ENCODE measurements around the gene ADAMTS4. TPM values are rescaled to one million over a fixed set of nuclear protein-coding genes. Genes with fewer than 3 reads are reported as not detected.

Gene ADAMTS4
- total and polyA plus RNA-seq, 2 donors (not counting 1 experiment from before 2014, with no cell fraction given): 0.10 TPM; not detected in 1

DNA sequence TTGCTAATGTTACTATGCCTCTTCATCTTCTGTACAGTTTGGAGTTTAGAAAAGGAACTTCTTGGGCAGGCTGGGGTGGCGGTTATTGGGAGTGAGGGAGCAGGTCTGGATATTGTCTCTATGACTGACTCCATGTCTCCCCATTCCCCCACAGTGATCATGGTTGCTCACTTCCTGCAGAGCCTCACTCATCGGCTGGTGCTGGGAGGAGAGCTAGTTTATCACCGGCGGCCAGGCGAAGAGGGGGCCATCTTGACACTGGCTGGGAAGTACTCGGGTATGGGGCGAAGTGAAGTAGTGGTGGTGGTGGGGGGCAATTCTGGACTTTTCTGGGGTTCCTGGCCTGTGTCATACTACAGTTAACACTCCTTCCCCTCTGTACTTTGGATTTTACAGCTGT lies 29.2 kb upstream of the ADAMTS4 start:
- CTCF ChIA-PET: interaction anchor here (0.6 to 10.0 kb wide), 13 partner anchors 17 to 181 kb away, joined by 3 to 104 read pairs (median 4); partner anchors contain the start of genes CFAP126 and PPOX
- intact Hi-C loops (cut with micrococcal nuclease): loop anchor here (5.0 kb wide), 2 partner anchors 36 to 64 kb away; no protein-coding TSS in a partner anchor
- DNase-seq (no peak), ATAC-seq (ENCODE audit: low read depth) (no peak)
- H3K79me2 ChIP-seq (ENCODE audit: control insufficient read depth, insufficient read depth, low read length): peaks cover 7% of the 10 kb centered on the region
- Mint-ChIP-seq H3K27me3 (peaks cover 11% of the 10 kb centered on the region), H3K9me3 (ENCODE audit: insufficient read depth) (no peaks in the 10 kb centered on the region), H3K27ac (peak overlapping the region; percentile 69), H3K4me3 (peak overlapping the region; percentile 39), H3K4me1 (peaks cover 31% of the 10 kb centered on the region)
- WGBS (ENCODE audit: insufficient coverage): no CpG with 5 or more reads among the region's 7 CpGs
- H4K20me1 ChIP-seq (ENCODE audit: control insufficient read depth, insufficient read depth, low read length, poor library complexity, severe bottlenecking): no peaks in the 10 kb centered on the region
- peaks cover 1 to 18% of the 10 kb centered on the region in 2 experiments for H3K36me3 ChIP-seq (replicated peaks in 1 of 2; ENCODE audit: control extremely low read depth in 1 of 2, control insufficient read depth in 1 of 2, extremely low read depth in 1 of 2, insufficient read depth in 2 of 2, low read length in 1 of 2)
- no peak overlapping the region for H3K27ac ChIP-seq (ENCODE audit: low read length in 2 of 2)
- H3K27me3 ChIP-seq (replicated peaks in 1 of 4; ENCODE audit: control extremely low read depth in 1 of 4, control insufficient read depth in 3 of 4, insufficient read depth in 4 of 4, low read length in 3 of 4): peaks cover 0 to 12% (median 11%) of the 10 kb centered on the region in 4 experiments
- TF ChIP-seq EZH2 (IDR thresholded peaks at IDR 0.05; ENCODE audit: borderline replicate concordance, insufficient read depth, low read depth, low read length, poor library complexity, severe bottlenecking): no peak
- TF ChIP-seq, protein P1, sequence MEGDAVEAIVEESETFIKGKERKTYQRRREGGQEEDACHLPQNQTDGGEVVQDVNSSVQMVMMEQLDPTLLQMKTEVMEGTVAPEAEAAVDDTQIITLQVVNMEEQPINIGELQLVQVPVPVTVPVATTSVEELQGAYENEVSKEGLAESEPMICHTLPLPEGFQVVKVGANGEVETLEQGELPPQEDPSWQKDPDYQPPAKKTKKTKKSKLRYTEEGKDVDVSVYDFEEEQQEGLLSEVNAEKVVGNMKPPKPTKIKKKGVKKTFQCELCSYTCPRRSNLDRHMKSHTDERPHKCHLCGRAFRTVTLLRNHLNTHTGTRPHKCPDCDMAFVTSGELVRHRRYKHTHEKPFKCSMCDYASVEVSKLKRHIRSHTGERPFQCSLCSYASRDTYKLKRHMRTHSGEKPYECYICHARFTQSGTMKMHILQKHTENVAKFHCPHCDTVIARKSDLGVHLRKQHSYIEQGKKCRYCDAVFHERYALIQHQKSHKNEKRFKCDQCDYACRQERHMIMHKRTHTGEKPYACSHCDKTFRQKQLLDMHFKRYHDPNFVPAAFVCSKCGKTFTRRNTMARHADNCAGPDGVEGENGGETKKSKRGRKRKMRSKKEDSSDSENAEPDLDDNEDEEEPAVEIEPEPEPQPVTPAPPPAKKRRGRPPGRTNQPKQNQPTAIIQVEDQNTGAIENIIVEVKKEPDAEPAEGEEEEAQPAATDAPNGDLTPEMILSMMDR (IDR thresholded peaks at IDR 0.05): no peak
- peaks cover 22 to 29% of the 10 kb centered on the region in 2 donors for H3K4me1 ChIP-seq (ENCODE audit: control insufficient read depth in 2 of 2, insufficient read depth in 2 of 2, low read length in 2 of 2)
- POLR2A ChIA-PET: interaction anchor here (0.6 kb wide), 1 partner anchor 304 kb away, joined by 3 read pairs; no protein-coding TSS in a partner anchor
- no peak overlapping the region for H3K4me3 ChIP-seq (ENCODE audit: control extremely low read depth in 1 of 5, extremely low read depth in 1 of 5, insufficient read depth in 1 of 5, low read depth in 2 of 5, low read length in 4 of 5)
- H3K9ac ChIP-seq (ENCODE audit: low read length): no peak overlapping the region
- H2AFZ ChIP-seq (ENCODE audit: insufficient read depth, low read depth, low read length, poor library complexity, severe bottlenecking): no peak overlapping the region
- H3K4me2 ChIP-seq (replicated peaks; ENCODE audit: low read depth, low read length, poor library complexity, severe bottlenecking): peak overlapping the region; percentile 84
- no peaks in the 10 kb centered on the region for H3K9me3 ChIP-seq (ENCODE audit: control extremely low read depth in 1 of 3, control insufficient read depth in 2 of 3, insufficient read depth in 1 of 3, low read length in 2 of 3)

DNA sequence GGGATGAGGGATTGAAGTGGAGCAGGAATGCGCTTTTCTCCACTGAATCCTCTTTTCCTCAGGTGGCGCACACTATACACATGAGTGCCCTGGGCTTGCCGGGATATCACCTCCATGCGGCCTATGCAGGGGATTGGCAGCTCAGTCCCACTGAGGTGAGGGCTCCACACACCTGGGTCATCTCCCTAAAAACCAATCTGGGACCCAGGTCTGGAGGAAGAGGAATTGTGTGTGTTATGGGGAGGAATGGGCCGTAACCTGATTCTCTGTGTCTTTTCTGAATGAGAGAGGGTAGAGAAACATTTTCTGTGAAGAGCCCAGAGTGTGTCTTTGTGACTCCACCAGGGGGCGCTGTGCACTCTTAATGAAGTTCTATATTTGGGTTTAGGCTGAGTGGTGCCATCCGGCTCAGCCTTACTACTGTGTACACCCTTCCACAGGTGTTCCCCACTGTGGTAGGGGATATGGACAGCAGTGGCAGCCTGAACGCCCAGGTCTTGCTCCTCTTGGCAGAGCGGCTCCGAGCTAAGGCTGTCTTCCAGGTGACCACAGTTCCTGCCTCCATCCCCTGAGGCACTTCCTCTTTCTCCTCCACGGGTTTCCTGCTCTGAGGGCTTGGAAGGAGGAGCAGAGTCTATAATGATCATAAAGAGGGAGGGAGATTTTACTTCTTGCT lies 28.5 kb upstream of the ADAMTS4 start:
- peaks cover 1 to 18% of the 10 kb centered on the region in 2 experiments for H3K36me3 ChIP-seq (replicated peaks in 1 of 2; ENCODE audit: control extremely low read depth in 1 of 2, control insufficient read depth in 1 of 2, extremely low read depth in 1 of 2, insufficient read depth in 2 of 2, low read length in 1 of 2)
- CTCF ChIA-PET: interaction anchor here (0.6 to 10.0 kb wide), 22 partner anchors 8 to 180 kb away, joined by 3 to 104 read pairs (median 8); partner anchors contain the start of genes CFAP126, FCER1G, NDUFS2 and NR1I3
- WGBS (ENCODE audit: insufficient coverage): 4% methylated on average over 3 of the region's 11 CpGs
- H3K27ac ChIP-seq (ENCODE audit: low read length in 2 of 2): no peak overlapping the region
- H3K4me1 Mint-ChIP-seq: peaks cover 31% of the 10 kb centered on the region
- peak overlapping the region; percentile 49 for H2AFZ ChIP-seq (ENCODE audit: insufficient read depth, low read depth, low read length, poor library complexity, severe bottlenecking)
- peak overlapping the region; percentile 99 for H3K4me3 Mint-ChIP-seq
- H3K9me3 ChIP-seq (ENCODE audit: control extremely low read depth in 1 of 3, control insufficient read depth in 2 of 3, insufficient read depth in 1 of 3, low read length in 2 of 3): no peaks in the 10 kb centered on the region
- H3K27ac Mint-ChIP-seq: peak overlapping the region; percentile 69
- peaks cover 18% of the 10 kb centered on the region for H3K27me3 Mint-ChIP-seq
- peak overlapping the region in 4 of 5 experiments; percentile 1 to 26 (median 14) for H3K4me3 ChIP-seq (ENCODE audit: control extremely low read depth in 1 of 5, extremely low read depth in 1 of 5, insufficient read depth in 1 of 5, low read depth in 2 of 5, low read length in 4 of 5)
- H3K4me1 ChIP-seq (ENCODE audit: control insufficient read depth in 2 of 2, insufficient read depth in 2 of 2, low read length in 2 of 2): peaks cover 22 to 29% of the 10 kb centered on the region in 2 donors
- ATAC-seq (ENCODE audit: low read depth): peak; percentile 33
- TF ChIP-seq EZH2 (IDR thresholded peaks at IDR 0.05; ENCODE audit: borderline replicate concordance, insufficient read depth, low read depth, low read length, poor library complexity, severe bottlenecking): no peak
- TF ChIP-seq, protein P1 (IDR thresholded peaks at IDR 0.05): peak; percentile 90
- intact Hi-C loops (cut with micrococcal nuclease): loop anchor here (1.0 to 5.0 kb wide), 7 partner anchors 35 to 513 kb away; partner anchors contain the start of genes CFAP126 and SDHC
- H3K9ac ChIP-seq (ENCODE audit: low read length): peak overlapping the region; percentile 29
- H3K9me3 Mint-ChIP-seq (ENCODE audit: insufficient read depth): no peaks in the 10 kb centered on the region
- peaks cover 7% of the 10 kb centered on the region for H3K79me2 ChIP-seq (ENCODE audit: control insufficient read depth, insufficient read depth, low read length)
- POLR2A ChIA-PET: interaction anchor here (0.6 kb wide), 1 partner anchor 304 kb away, joined by 3 read pairs; no protein-coding TSS in a partner anchor
- H3K27me3 ChIP-seq (replicated peaks in 1 of 4; ENCODE audit: control extremely low read depth in 1 of 4, control insufficient read depth in 3 of 4, insufficient read depth in 4 of 4, low read length in 3 of 4): peaks cover 0 to 19% (median 18%) of the 10 kb centered on the region in 4 experiments
- H4K20me1 ChIP-seq (ENCODE audit: control insufficient read depth, insufficient read depth, low read length, poor library complexity, severe bottlenecking): no peaks in the 10 kb centered on the region
- H3K4me2 ChIP-seq (replicated peaks; ENCODE audit: low read depth, low read length, poor library complexity, severe bottlenecking): peak overlapping the region; percentile 84
- peak; percentile 88 for DNase-seq

Data from B cell (primary cell).